Activated CD4-positive, alpha-beta memory T cell treated with anti-CD3 and anti-CD28 coated beads, Interleukin-2, amount 10 ng/mL, durations not matched to agents 7 days and 5 days (primary cell): ENCODE results near the gene IGSF21. TPM values are rescaled to one million over a fixed set of nuclear protein-coding genes. Genes with fewer than 3 reads are reported as not detected.

Source experiments
- CTCF ChIA-PET: fragments of 350-600 bp; sonication (Branson Sonifier 250); formaldehyde crosslinking; loops from one replicate; lab custom pipeline; 2021; ENCODE audit warnings: antibody characterized with exemption, inconsistent platforms; lab: Charles Lee
- POLR2A ChIA-PET: fragments of 350-600 bp; sonication (Branson Sonifier 250); formaldehyde crosslinking; loops from one replicate; lab custom pipeline; 2021; ENCODE audit warnings: antibody characterized with exemption; lab: Charles Lee
- DNase-seq: peaks from one replicate; pipeline ENCODE4 v3.0.0-alpha.2; 2020
- H3K27ac Mint-ChIP-seq: one replicate; pipeline ENCODE4 v1.8.0; 2021; ENCODE audit warnings: mild to moderate bottlenecking, mixed read lengths
- H3K27me3 Mint-ChIP-seq: one replicate; pipeline ENCODE4 v1.8.0; 2021; ENCODE audit warnings: mixed read lengths
- H3K36me3 Mint-ChIP-seq: one replicate; pipeline ENCODE4 v1.8.0; 2021; ENCODE audit warnings: low read depth, mixed read lengths
- H3K4me1 Mint-ChIP-seq: one replicate; pipeline ENCODE4 v1.8.0; 2021; ENCODE audit warnings: mixed read lengths
- H3K4me3 Mint-ChIP-seq: one replicate; pipeline ENCODE4 v1.8.0; 2021; ENCODE audit warnings: mild to moderate bottlenecking, mixed read lengths
- H3K9me3 Mint-ChIP-seq: one replicate; pipeline ENCODE4 v1.8.0; 2021; ENCODE audit warnings: mixed read lengths
- total RNA-seq, 2 experiments: library from RNA; stranded (reverse); gene quantifications; one replicate each; pipeline ENCODE4 v1.2.3, GENCODE V29; 2021

Gene IGSF21
- total RNA-seq, 2 experiments from 2014 or later, result not detected

DNA sequence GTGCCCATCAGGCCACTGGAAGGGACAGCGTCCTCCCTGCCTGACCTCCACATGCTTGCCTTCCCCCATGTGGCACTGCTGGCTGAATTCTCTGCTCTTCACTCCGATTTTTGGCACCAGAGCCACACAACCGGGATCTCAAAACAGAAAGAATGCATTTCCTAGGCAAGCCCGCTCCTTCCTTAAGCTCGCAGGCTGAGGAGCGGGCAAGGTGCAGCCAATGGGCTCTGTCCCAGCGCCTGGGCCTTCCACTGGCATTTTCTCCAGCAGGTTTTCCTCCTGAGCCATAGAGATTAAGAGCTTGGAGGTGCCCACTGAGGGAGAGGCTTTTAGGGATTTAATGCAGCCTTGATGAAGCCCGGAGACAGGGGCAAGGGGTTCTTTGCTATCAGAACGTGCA, 158.0 kb downstream of the IGSF21 start:
- H3K27ac Mint-ChIP-seq, result no peak overlapping the region
- DNase-seq, result no peak

GRCh38 chr1:18266391-18266790, 158.8 kb downstream of the IGSF21 start:
- DNase-seq, result no peak
- H3K4me1 Mint-ChIP-seq, result no peaks in the 10 kb centered on the region
- CTCF ChIA-PET, result no interaction called here
- H3K36me3 Mint-ChIP-seq, result no peaks in the 10 kb centered on the region
- POLR2A ChIA-PET, result no interaction called here
- no peak overlapping the region for H3K27ac Mint-ChIP-seq
- H3K9me3 Mint-ChIP-seq, result no peaks in the 10 kb centered on the region
- H3K4me3 Mint-ChIP-seq, result no peak overlapping the region
- no peaks in the 10 kb centered on the region for H3K27me3 Mint-ChIP-seq

More for the DNA sequence above, 158.0 kb downstream of the IGSF21 start:
- ChIA-PET CTCF (no interaction called here), POLR2A (no interaction called here)
- no peak overlapping the region for H3K4me3 Mint-ChIP-seq
- no peaks in the 10 kb centered on the region for H3K9me3 Mint-ChIP-seq
- no peaks in the 10 kb centered on the region for H3K36me3 Mint-ChIP-seq
- no peaks in the 10 kb centered on the region for H3K4me1 Mint-ChIP-seq
- no peaks in the 10 kb centered on the region for H3K27me3 Mint-ChIP-seq

DNA sequence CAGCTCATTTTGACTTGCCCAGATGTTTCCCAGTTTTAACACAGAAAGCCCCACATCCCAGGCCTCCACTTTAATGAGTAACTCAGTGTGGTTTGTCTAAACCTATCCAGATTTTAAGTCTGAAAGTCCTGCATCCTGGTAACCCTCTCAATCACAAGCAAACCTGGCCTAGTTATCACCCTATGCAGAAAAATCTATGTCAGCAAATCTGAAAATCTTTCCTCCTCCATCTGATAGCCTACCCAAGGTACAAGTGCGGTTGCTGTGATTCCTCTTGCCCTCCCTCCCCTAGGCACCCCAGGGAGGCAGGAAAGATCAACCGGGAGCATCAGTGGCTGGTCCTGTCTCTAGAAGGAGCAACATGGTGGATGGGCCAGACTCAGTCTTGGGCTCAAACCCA, 163.7 kb downstream of the IGSF21 start:
- POLR2A ChIA-PET, result no interaction called here
- H3K27me3 Mint-ChIP-seq, result no peaks in the 10 kb centered on the region

DNA sequence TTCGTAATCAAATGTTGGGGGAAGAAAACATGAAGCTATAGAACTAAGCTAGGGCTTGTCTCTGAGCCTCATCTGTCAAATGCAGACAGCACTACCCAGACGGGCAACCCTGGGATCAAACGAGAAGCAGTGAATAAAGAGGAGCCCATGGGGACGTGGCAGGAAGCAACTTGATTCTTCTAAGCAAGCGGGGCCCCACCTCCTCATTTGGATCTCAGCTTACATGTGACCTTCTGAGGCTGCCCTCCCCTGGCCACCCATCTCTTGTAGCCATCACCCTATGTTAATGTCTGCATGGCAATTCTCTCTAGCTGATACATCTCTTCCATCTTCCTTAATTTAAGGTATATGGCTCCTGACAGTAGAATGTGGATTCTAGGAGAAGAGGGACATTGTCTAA, 171.3 kb downstream of the IGSF21 start:
- Mint-ChIP-seq H3K36me3 (no peaks in the 10 kb centered on the region), H3K27ac (no peak overlapping the region), H3K27me3 (peaks cover 2% of the 10 kb centered on the region), H3K9me3 (no peaks in the 10 kb centered on the region), H3K4me3 (no peak overlapping the region), H3K4me1 (no peaks in the 10 kb centered on the region)
- no peak for DNase-seq
- POLR2A ChIA-PET, result no interaction called here
- CTCF ChIA-PET, result no interaction called here

More for the DNA sequence above, 163.7 kb downstream of the IGSF21 start:
- H3K36me3 Mint-ChIP-seq, result no peaks in the 10 kb centered on the region
- H3K27ac Mint-ChIP-seq, result no peak overlapping the region
- CTCF ChIA-PET, result no interaction called here
- H3K9me3 Mint-ChIP-seq, result no peaks in the 10 kb centered on the region
- no peak for DNase-seq
- H3K4me1 Mint-ChIP-seq, result no peaks in the 10 kb centered on the region
- no peak overlapping the region for H3K4me3 Mint-ChIP-seq

- POLR2A ChIA-PET, result no interaction called here
- Mint-ChIP-seq H3K4me1 (no peaks in the 10 kb centered on the region), H3K4me3 (no peak overlapping the region), H3K9me3 (no peaks in the 10 kb centered on the region), H3K36me3 (no peaks in the 10 kb centered on the region), H3K27me3 (peaks cover 2% of the 10 kb centered on the region), H3K27ac (no peak overlapping the region)
- no peak for DNase-seq
- CTCF ChIA-PET, result no interaction called here
Measured at GRCh38 chr1:18279351-18280074, 171.9 kb downstream of the IGSF21 start.

- Mint-ChIP-seq H3K9me3 (no peaks in the 10 kb centered on the region), H3K27ac (no peak overlapping the region), H3K27me3 (peaks cover 2% of the 10 kb centered on the region), H3K36me3 (no peaks in the 10 kb centered on the region), H3K4me1 (no peaks in the 10 kb centered on the region), H3K4me3 (no peak overlapping the region)
- CTCF ChIA-PET, result interaction anchor here (1.3 kb wide), 1 partner anchor 18 kb away, joined by 3 read pairs; no protein-coding TSS in a partner anchor
- no peak for DNase-seq
- POLR2A ChIA-PET, result no interaction called here
Measured at GRCh38 chr1:18280956-18281355, 173.4 kb downstream of the IGSF21 start.

- ChIA-PET CTCF (no interaction called here), POLR2A (no interaction called here)
- Mint-ChIP-seq H3K27ac (no peak overlapping the region), H3K4me1 (no peaks in the 10 kb centered on the region), H3K27me3 (peaks cover 2% of the 10 kb centered on the region), H3K36me3 (no peaks in the 10 kb centered on the region), H3K4me3 (no peak overlapping the region), H3K9me3 (no peaks in the 10 kb centered on the region)
- no peak for DNase-seq
Measured at GRCh38 chr1:18282851-18283600, 175.4 kb downstream of the IGSF21 start.

- CTCF ChIA-PET, result no interaction called here
- H3K27me3 Mint-ChIP-seq, result peaks cover 2% of the 10 kb centered on the region
- H3K4me1 Mint-ChIP-seq, result no peaks in the 10 kb centered on the region
- no peak for DNase-seq
- no peaks in the 10 kb centered on the region for H3K36me3 Mint-ChIP-seq
- POLR2A ChIA-PET, result no interaction called here
- no peak overlapping the region for H3K27ac Mint-ChIP-seq
- H3K4me3 Mint-ChIP-seq, result no peak overlapping the region
- H3K9me3 Mint-ChIP-seq, result no peaks in the 10 kb centered on the region
Measured at GRCh38 chr1:18283601-18284385, 176.2 kb downstream of the IGSF21 start.

- Mint-ChIP-seq H3K36me3 (no peaks in the 10 kb centered on the region), H3K9me3 (no peaks in the 10 kb centered on the region), H3K4me3 (no peak overlapping the region), H3K27ac (no peak overlapping the region), H3K27me3 (peaks cover 2% of the 10 kb centered on the region), H3K4me1 (no peaks in the 10 kb centered on the region)
- ChIA-PET POLR2A (no interaction called here), CTCF (interaction anchor here (0.7 kb wide), 1 partner anchor 9 kb away, joined by 3 read pairs; no protein-coding TSS in a partner anchor)
- DNase-seq, result no peak
Measured at GRCh38 chr1:18284805-18285537, 177.4 kb downstream of the IGSF21 start.

DNA sequence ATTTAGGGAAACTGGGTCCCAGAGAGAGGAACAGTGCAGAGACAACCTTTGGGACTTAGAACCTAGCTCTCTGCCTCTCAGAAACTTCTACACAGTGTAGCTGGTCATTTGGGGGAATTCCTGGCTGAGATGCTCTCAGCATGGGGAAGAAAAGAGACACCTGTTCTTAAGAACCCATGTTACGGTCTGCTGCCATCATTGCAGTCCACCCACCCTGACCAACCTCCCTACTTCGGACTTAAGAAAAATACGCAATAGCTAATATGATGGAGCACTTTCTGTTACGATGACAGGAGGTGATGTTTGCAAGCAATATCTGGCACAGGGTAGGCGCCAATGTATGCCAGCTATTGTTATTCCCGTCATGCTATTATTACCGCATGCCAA, 177.9 kb downstream of the IGSF21 start:
- Mint-ChIP-seq H3K4me3 (no peak overlapping the region), H3K36me3 (no peaks in the 10 kb centered on the region), H3K27ac (no peak overlapping the region), H3K27me3 (peaks cover 2% of the 10 kb centered on the region), H3K4me1 (no peaks in the 10 kb centered on the region), H3K9me3 (no peaks in the 10 kb centered on the region)
- ChIA-PET POLR2A (no interaction called here), CTCF (no interaction called here)
- no peak for DNase-seq

GRCh38 chr1:18288722-18289121, 181.1 kb downstream of the IGSF21 start:
- ChIA-PET POLR2A (no interaction called here), CTCF (no interaction called here)
- no peaks in the 10 kb centered on the region for H3K4me1 Mint-ChIP-seq

DNA sequence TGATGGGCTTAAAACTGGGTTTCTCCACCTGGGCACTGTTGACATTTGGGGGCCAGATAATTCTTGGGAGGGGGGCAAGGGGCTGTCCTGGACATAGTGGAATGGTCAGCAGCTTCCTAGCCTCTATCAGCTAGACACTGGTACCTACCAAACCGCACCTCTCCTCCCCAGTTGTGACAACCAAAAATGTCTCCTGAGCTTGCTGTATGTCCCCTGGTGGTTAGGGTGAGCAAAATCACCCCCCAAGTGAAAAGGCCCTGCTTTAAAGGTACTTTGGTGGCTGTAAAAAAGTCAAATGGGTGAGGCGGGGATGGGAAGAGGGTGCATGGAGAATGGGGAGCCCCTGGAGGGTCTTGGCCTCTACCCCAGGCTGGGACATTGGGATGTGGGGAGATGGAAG, 182.0 kb downstream of the IGSF21 start:
- H3K27me3 Mint-ChIP-seq, result peaks cover 1% of the 10 kb centered on the region
- ChIA-PET CTCF (no interaction called here), POLR2A (no interaction called here)
- H3K9me3 Mint-ChIP-seq, result no peaks in the 10 kb centered on the region
- H3K36me3 Mint-ChIP-seq, result no peaks in the 10 kb centered on the region
- H3K4me1 Mint-ChIP-seq, result no peaks in the 10 kb centered on the region
- H3K27ac Mint-ChIP-seq, result no peak overlapping the region
- no peak overlapping the region for H3K4me3 Mint-ChIP-seq
- DNase-seq, result no peak

More at GRCh38 chr1:18288722-18289121, 181.1 kb downstream of the IGSF21 start:
- H3K9me3 Mint-ChIP-seq, result no peaks in the 10 kb centered on the region
- peaks cover 1% of the 10 kb centered on the region for H3K27me3 Mint-ChIP-seq
- no peak overlapping the region for H3K27ac Mint-ChIP-seq
- H3K36me3 Mint-ChIP-seq, result no peaks in the 10 kb centered on the region
- no peak for DNase-seq
- H3K4me3 Mint-ChIP-seq, result no peak overlapping the region
